Measurements from ENCODE around the gene CNOT11.

- TF ChIP-seq CTCF (optimal IDR thresholded peaks at IDR 0.05 in 1 of 3, IDR thresholded peaks at IDR 0.05 in 1 of 3, conservative IDR thresholded peaks at IDR 0.05 in 1 of 3; ENCODE audit: extremely low read depth in 1 of 3, insufficient read depth in 2 of 3, low read length in 3 of 3) = no peak
- TF ChIP-seq EZH2 (IDR thresholded peaks at IDR 0.05; ENCODE audit: low read length) = no peak
Observed at GRCh38 chr2:101308432-101309210, 55.9 kb downstream of the CNOT11 start, which contains the start of gene RNF149.

All from keratinocyte (primary cell).